T-helper 1 cell (primary cell): ENCODE results near the gene ATF5.

Source experiments
- DNase-seq, 5 donors: peaks; one replicate each; pipeline ENCODE4 v3.0.0-alpha.2; 2012 to 2020

The ATF5 gene

DNA sequence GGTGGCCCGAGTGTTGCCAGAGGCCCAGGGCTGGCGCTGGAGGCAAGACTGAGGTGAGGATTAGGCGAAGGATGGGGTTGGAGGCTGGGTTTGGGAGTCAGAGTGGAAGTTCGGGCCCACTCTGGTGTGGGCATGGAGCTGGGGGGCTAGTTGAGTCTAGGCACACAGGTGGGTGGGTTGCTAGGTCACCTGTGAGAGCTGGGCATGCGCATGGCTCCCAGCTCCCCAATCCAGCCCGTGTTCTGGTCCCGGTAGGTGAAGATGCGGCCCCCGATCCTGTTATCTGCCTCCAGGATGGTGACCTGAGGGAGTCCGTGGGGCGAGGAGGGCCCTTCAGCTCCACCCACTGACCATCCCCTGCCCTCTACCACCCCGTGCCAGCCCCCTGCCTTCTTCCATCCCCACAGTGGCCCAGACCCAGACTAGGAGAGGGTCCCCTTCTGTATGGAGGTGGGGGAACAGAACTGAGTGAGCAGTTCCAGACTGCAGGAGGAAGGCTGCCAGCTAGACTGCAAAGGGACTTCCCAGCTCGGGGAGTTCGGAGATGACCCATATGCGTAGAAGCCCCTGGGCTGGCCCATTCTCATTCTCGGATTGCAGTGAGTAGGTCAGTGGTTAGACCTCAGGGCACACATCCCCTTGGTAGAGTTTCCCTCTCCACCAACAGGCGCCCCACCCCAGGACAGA is 34.0 kb upstream of the ATF5 start:
- peak in 1 of 5 donors; percentile 32 for DNase-seq

DNA sequence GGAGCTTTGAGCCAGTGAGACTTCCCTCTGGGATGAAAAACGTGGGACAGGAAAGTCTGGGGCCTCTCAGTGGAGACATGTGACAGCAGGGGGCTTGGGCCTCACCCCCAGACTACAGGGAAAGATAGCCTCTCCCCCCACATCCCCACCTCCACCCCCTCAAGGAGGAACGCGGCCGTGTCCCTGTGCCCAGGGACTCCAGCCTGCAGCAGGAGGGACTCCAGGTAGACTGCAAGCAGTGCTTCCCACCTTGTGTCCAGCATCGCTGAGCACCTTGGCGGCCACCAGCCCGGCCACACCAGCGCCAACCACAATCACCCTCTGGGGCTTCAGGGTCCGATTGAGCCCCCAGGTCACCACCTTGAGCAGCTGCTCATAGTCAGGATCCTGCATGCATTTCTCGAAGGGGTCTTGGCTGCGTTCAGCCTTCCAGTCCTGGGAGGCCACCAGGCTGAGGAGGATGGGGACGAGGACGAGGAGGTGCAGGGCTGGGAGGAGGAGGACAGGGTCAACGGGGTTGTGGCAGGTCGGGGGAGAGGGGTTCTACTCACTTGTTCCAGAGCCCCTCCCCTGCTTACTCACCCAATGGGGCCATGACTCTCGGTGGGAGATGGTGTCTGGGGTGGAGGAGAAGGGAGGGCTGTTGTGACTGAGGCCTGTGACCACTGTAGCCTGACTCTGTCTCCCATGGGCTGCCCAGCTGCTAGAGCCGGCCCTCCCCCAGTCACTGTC is 33.3 kb upstream of the ATF5 start:
- DNase-seq: no peak

DNA sequence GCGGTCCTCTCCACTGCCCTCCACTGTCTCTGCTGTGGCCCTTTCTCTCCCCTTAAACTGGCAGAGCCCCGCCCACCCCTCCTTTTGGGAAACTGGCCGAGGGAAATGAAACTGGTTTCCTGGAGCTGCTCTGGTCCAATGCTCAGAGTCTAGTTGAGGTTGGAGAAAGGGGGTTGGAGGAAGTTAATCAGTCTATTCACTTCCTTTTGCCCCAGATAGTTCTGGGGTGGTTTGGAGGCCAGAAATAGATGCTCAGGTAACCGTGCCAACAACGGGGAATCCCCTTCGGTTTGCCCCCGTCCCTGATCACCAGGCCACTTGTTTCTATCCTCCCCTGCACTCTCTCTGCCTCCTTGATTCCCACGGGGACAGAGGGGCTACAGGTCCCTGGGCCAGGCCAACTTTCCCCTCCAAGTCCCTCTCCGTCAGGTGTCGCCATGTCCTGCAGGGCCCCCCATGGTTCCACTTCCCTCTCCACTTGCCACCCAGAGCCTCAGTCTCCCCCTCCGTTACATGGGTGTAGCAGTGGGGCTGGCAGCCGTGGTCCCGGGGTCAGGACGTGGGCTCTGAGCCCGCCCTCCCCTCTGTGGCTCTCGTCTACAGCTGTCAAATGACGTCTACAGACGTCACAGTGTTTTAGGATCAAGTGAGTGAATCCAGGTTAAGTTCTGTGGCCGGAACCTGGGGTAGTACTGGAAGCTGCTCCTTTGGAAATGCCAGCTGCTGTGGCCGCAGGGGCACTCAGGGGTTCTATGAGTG is 32.0 kb upstream of the ATF5 start, which contains the start of gene IL4I1:
IL4I1 (minus strand) TSS at position 25 of the 759 bp plus-strand sequence. CDS start 727 bp downstream, outside the sequence.
- peak; percentile 39 to 79 (median 64) for DNase-seq

DNA sequence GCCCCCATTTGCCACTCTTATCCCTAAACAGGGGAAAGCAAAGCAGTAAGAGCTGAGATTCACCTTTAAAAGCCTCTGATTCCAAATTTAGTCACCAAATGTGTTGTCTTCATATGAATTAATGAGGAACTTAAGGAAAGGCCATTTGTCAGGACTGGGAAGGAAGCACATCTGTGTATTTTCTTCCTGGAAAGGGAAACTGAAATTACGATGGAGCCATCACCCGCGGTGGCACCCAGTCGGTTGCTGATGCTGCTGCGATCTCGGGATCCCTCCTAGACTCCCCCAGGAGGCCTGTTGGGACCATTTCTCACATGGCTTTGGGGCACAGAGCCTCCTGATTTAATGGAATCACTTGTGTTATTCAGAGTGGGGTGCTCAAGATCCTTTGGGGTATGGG is 24.9 kb upstream of the ATF5 start:
- no peak for DNase-seq

DNA sequence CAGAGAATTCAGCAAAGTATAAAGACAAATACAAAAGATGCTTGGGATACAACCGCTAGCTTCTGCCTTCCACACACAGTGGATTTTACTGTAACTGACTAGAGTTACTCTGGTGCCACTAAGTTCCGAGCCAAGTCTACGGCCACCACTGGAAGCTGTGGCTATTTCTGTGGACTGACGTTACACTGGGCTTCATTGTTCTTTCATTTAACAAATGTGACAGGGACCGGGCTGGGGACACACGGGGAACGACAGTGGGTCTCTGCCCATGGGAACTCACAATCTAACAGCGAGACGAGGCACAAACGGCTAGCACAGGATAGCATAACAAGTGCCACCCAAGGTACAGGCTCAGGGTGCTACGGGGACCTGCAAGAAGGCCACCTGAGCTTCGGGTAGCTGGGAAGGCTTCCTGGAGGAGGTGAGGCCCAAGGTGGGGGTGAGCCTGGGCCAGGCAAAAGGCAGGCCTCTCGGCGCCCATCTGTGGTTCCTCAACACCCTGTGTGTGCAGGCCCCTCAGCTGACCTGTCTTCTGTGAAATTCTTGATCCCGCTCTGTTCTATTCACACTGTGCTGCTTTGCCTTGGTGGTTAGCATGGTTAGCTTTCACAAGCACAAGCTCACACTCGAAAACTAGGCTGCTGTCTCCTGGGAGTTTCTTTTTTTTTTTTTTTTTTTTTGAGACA is 22.0 kb upstream of the ATF5 start:
- no peak for DNase-seq

DNA sequence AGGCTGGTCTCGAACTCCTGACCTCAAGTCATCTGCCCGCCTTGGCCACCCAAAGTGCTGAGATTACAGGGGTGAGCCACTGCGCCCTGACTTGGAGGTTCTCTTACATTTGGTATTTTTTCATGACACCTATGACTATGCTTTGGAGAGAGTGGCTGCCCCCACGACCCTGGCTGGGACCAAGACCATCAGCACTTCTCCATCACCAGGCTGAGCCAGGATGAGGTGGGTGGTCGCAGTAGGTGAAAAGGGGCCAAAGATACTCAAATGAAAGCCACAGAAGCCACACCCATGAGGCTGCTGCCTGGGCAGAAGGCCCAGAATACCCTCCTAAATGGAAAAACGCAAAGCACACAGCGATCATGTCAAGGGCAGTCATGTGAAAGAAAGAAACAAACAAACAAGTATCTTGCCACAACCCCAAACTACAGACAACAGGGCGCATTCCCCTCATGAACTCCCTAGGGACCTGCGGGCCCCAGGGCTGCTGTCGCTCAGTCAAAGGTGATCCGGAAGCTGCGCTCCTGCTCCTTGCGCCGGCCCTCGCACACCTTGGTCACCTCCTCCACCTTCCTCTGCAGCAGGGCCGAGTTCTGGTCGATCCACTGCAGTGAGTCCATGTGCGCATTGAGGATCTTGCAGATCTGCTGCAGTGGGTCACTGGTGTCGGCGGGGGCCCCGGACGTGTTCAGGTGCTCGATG is 21.1 kb upstream of the ATF5 start:
- DNase-seq: no peak

DNA sequence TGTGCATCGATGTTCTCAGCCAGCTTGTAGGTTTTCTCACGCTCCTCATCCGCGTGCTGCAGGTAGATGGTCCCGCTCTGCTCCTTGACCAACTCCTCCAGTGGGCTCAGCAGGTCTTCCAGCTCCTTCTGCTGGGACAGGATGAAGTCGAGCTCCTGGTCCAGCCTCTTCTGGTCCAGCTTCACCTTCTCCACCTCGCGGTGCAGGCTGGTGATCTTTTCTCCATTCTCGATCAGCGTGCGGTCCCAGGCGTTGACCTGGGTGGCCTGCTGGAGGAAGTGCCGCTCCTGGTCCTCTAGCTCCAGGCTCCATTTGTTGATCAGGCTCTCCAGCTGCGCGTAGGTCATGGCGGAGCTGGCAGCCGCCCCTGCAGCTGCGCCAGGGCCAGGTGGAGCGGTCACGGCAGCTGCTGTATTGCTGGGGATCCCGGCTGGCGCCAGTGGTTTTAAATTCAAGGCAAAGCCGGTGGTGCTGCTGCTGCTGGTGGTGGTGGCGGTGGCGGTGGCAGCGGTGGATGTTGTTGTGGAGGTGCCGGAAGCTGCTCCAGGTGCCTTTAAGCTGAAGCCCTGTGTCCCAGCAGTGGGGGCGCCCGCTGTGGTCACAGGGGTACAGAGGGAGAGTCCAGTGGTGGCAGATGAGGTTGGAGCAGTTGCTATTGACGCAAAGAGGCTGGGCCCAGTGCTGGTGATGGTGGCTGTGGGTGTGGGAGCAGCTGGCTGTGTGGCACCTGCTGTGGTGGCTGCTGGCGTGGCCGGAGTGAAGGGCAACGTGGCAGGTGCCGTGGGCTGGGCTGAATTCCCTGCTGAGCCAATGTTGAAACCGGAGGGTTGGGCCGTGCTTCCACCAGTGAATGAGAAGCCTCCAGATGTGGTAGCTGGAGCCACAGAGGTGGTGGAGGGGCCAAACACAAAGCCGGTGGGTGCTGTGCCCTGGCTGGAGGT is 20.3 kb upstream of the ATF5 start:
- DNase-seq: no peak

DNA sequence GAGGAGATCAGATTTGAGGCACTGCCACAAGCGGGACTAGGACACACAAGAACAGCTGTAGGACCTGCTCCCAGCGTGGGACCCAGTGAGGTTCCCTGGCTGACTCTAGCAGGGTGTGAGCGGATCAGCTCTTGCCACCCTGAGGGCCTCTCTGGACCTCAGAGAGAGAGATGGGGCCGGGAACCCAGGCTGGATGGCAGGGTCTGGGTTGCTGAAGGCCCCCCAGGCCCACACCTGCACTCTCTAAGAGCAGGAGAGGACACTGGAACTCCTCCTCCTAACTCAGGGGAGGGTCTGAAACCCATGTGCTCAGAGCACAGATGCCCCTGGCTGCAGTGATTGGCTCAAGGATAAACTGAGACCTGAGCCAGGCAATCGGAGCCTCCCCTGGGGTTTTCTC is 18.8 kb upstream of the ATF5 start:
- no peak for DNase-seq

DNA sequence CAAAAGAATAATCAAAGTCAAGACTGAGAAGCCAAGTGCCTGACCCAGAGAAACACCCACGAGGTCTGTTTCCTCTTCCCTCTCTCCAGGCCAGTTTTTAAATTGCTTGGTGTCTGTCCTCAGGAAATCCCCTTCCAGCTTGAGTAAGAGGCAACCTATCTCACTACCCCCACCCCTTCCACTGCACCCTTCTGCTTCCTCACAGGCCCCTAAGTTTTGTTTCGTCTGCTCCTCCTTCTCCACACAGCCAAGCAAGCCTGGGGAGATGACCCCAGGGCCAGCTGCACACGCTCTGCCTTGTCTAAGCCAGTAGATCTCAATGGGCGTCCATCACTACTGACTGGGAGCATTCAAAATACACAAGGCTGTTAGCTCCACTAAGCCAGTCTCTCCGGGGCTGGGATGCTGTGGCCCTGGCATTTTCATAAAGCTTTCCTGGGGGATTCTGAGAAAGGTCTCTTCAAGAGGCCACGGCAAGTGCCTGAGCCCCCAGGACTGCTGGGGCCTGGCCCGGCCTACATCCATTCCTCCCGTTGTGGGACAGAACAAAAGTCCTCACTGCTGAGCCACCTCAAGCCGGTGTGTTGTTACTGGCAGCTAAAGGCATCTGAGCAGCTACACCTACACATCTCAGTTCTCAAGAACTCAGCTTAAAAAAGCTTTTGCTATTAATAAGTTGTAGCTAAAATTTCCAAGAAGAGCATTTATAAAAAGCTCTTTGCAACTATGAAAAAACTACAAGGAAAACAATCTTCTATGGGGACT is 17.4 kb upstream of the ATF5 start:
- DNase-seq: peak in 1 of 5 donors; percentile 44

DNA sequence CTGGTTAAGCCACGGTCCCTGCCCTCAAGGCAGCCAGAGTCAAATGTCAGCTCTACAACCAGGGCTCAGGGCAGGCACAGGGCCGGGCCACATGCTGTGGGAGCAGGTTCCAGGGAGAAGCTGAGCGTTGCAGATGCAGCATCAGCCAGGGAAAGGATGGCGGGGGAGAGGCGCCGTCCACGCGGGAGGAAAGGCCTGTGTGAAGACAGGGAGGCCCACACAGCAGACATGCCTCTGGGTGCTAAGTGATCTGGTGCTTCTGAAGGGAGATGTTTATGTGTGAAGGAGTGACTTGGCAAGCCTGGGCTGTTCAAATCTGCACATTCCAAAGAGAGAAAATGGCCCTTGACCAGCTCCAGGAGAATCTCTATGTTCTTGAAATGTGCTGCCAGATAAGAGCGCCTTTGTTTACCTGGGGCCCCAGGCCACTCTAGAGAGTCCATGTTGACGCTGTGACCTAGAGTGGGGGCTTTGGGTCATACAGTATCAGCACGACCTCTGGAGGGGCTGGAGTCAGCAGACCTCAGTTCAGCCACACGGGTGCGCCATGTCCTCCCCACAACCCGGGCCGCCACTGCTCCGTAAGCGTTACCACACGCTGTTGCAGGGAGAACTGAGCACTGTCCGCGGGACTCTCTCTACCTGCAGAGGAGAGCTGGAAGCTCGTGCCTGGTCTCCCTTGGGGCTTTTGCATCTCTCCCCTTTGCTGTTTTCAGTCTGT is 15.9 kb upstream of the ATF5 start:
- DNase-seq: no peak

DNA sequence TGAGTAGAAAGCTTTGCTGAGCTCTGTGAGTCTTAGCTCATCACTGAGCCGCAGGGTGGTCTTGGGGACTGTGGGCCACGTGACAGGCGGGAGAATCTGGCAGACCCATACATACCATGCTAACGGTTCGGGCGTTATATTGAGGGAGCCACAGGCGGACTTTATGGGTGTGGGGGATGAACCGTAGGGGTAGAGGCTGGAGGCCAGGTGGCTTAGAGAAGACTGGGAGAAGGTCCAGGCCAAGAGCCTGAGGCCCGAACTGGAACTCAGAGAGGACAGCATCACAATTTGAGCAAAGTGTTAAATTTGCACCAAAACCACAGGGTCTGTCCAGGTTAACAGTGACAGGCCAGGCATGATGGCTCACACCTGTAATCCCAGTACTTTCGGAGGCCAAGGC is 15.3 kb upstream of the ATF5 start:
- no peak for DNase-seq

DNA sequence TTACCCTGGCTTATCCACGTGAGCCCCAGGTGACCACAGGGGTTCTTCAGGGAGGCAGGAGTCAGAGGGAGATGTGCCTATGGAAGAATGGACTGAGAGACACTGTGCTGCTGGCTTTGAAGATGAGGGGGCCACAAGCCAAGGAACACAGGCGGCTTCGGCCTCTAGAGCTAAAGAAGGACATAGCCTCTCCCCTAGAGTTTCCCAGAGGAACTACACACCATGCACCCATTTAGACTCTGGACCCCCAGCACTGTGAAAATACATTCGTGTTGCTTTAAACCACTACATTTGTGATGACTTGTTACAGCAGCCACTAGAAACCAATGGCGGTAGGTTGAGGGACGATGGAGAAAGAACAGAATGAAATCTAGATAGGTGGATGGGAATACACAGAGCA is 13.7 kb upstream of the ATF5 start:
- no peak for DNase-seq

DNA sequence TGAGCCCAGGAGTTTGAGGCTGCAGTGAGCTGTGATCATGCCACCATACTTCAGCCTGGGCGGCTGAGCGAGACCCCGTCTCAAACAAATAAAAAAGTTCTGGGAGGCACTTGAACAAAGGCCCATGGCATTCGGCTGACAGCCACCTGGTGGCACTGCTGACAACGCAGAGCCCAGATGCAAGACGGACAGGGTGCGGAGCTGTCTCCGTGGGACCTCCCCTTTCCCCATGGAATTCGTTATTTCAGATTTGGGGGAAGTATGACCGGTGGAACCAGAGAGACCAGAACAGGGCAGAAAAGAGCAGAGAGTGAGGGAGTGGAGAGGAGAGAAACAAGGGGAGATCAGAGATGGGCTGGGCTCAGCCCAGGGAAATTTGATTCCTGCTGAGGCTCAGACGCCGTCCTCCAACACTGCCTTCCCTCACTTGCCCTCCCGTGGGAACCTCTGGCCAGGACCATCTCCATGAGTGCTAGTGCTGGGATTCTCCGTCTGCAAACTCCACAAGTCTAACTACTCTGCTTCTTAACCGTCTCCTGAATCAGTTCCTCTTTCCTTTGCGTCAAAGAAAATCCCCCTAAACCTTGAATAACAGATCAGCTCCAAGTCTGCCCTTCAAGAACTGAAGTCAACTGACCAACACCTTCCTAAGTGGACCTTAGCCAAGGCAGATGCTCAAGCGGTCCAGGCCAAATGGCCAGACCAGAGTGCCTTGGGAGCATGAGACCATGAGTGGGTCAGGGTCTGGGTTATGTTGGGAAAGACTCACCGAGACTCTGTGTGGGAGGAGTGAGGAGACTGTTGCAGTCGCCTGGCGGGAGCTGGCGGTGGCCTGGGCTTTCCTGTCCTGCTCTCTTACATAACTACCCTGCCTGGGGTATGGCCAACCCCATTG is 11.9 kb upstream of the ATF5 start:
- DNase-seq: no peak

DNA sequence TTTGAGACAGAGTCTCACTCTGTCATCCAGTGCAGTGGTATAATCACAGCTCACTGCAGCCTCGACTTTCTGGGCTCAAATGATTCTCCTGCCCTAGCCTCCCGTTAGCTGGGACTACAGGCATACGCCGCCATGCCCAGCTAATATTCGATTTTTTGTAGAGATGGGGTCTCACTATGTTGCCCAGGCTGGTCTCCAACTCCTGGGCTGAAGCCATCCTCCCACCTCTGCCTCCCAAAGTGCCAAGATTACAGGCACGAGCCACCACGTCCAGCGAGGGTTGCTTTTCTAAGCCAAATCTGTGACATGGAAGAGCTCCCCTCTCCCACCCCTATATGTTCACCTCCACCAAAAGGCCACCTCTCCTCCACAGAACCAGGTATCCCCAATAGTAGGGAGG is 10.9 kb upstream of the ATF5 start:
- no peak for DNase-seq

DNA sequence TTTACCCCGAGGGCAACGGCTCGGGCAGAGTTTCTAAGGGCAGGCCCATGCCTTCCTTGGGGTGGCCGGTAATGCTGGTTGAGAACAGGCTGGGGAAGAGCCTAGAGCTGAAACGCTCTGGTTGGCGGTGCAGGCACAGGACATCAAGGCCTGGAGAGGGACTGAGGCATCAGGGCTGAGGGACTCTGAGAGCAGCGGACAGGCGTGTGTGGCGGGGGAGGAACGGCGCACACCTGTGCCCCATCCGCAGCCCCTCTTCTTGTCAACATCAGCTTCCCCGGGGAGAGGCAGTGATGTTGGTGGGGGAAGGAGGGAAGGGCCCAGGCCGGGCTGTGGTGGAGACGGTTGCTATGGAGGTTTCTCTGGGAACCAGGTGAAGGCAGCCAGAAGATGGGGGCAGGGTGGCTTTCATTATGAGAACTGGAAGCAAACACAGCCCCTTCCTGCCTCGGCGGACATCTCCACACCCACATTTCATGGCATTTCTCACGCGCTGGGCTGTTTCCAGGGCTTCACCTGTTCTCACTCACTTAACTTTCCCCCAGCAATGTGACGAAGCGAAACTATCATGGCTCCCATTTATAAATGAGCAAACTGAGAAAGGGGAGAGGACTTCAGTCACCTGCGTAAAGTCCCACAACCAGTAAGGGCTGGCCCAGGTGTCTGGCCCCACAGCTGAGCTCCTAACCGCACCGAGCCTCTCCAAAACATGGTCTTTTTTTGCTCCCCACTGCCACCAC is 8.2 kb upstream of the ATF5 start:
- no peak for DNase-seq

DNA sequence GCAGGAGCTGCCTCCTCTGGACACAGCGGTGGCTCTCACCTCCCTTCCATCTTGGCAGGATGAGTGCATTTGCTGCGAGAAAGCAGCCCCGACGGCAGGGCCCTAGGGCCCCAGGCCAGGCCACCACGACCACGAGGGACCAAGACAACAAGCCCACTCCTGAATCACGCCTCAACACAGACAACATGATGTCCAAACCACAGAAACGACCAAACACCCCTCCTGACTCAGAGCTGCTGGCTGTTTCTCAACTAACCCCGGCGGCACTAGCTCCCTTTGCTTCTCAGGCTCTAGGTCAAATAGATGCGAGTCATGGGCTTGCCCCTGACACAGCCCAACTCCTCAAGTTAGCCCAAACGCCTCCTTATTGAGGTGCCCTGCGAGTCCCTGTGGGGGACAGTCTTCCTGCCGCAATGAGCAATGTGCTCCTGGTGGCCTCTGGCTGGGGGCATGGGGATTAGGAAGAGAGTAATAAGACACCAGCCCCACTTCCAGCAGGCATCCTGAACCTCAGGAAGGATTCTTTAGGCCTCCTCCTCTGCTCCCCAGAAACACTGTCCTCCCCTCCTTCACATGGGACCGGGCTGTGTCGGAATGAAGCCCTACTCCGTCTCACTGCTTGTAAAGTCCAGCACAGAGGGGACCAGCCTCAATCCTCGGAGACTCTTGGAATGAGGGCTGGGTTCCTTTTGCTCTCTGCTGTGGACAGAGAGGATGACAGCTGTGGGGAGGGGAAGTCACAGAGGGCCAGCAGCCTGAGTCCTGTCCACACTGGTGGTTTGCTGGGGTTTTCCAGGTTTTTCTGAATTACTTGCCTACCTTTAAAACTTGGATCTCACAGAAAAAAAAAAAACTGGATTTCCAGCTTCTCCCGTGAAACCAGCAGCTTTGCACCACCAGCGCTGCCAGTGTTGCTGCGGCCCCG is 6.9 kb upstream of the ATF5 start:
- DNase-seq: no peak
